ENCODE results near the gene TCF3.

DNA sequence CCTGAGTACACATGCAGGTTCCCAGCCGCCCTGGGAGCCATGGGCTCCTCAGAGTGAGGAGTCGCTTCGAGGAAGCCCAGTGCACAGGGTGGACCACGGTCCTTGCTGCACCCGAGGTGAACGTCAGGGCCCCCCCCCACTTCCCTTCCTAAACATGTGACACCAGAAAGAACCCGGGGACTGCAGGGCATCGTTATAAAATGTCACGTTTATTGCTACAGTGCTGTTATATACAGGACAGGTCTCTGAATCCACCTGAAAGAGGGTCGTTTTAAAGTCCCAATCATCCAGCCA, 43.4 kb downstream of the TCF3 start:
- TF ChIP-seq, protein P1, sequence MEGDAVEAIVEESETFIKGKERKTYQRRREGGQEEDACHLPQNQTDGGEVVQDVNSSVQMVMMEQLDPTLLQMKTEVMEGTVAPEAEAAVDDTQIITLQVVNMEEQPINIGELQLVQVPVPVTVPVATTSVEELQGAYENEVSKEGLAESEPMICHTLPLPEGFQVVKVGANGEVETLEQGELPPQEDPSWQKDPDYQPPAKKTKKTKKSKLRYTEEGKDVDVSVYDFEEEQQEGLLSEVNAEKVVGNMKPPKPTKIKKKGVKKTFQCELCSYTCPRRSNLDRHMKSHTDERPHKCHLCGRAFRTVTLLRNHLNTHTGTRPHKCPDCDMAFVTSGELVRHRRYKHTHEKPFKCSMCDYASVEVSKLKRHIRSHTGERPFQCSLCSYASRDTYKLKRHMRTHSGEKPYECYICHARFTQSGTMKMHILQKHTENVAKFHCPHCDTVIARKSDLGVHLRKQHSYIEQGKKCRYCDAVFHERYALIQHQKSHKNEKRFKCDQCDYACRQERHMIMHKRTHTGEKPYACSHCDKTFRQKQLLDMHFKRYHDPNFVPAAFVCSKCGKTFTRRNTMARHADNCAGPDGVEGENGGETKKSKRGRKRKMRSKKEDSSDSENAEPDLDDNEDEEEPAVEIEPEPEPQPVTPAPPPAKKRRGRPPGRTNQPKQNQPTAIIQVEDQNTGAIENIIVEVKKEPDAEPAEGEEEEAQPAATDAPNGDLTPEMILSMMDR (IDR thresholded peaks at IDR 0.05; ENCODE audit: low read depth, low read length, missing input control): no peak
- TF ChIP-seq, protein P2, sequence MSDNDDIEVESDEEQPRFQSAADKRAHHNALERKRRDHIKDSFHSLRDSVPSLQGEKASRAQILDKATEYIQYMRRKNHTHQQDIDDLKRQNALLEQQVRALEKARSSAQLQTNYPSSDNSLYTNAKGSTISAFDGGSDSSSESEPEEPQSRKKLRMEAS (IDR thresholded peaks at IDR 0.05): no peak
- no peak for TF ChIP-seq JUND (IDR thresholded peaks at IDR 0.05)
- no peak for TF ChIP-seq TAF1 (conservative IDR thresholded peaks at IDR 0.05)
- no peak for TF ChIP-seq GABPA (IDR thresholded peaks at IDR 0.05 in 1 of 2, conservative IDR thresholded peaks at IDR 0.05 in 1 of 2)
- TF ChIP-seq, protein P3, sequence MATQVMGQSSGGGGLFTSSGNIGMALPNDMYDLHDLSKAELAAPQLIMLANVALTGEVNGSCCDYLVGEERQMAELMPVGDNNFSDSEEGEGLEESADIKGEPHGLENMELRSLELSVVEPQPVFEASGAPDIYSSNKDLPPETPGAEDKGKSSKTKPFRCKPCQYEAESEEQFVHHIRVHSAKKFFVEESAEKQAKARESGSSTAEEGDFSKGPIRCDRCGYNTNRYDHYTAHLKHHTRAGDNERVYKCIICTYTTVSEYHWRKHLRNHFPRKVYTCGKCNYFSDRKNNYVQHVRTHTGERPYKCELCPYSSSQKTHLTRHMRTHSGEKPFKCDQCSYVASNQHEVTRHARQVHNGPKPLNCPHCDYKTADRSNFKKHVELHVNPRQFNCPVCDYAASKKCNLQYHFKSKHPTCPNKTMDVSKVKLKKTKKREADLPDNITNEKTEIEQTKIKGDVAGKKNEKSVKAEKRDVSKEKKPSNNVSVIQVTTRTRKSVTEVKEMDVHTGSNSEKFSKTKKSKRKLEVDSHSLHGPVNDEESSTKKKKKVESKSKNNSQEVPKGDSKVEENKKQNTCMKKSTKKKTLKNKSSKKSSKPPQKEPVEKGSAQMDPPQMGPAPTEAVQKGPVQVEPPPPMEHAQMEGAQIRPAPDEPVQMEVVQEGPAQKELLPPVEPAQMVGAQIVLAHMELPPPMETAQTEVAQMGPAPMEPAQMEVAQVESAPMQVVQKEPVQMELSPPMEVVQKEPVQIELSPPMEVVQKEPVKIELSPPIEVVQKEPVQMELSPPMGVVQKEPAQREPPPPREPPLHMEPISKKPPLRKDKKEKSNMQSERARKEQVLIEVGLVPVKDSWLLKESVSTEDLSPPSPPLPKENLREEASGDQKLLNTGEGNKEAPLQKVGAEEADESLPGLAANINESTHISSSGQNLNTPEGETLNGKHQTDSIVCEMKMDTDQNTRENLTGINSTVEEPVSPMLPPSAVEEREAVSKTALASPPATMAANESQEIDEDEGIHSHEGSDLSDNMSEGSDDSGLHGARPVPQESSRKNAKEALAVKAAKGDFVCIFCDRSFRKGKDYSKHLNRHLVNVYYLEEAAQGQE (IDR thresholded peaks at IDR 0.05): no peak
- no peak for TF ChIP-seq FOXA2 (IDR thresholded peaks at IDR 0.05)
- TF ChIP-seq SP1 (IDR thresholded peaks at IDR 0.05): no peak
